Stimulated activated CD8-positive, alpha-beta memory T cell treated with anti-CD3 and anti-CD28 coated beads, Interleukin-15, amount 100 ng/mL, for 48 hours (primary cell): ENCODE data around the gene CFAP251.
"Not testable (repeated sequence)": the region's sequence is repeated elsewhere in the genome, so short reads cannot be mapped to it uniquely, and the experiment has no call there.

ENCODE experiments used
- DNase-seq, 2 donors: peaks; one replicate each; pipeline ENCODE4 v3.0.0-alpha.2; 2020; ENCODE audit warnings: low read depth in 2 of 2

Gene CFAP251, protein sequence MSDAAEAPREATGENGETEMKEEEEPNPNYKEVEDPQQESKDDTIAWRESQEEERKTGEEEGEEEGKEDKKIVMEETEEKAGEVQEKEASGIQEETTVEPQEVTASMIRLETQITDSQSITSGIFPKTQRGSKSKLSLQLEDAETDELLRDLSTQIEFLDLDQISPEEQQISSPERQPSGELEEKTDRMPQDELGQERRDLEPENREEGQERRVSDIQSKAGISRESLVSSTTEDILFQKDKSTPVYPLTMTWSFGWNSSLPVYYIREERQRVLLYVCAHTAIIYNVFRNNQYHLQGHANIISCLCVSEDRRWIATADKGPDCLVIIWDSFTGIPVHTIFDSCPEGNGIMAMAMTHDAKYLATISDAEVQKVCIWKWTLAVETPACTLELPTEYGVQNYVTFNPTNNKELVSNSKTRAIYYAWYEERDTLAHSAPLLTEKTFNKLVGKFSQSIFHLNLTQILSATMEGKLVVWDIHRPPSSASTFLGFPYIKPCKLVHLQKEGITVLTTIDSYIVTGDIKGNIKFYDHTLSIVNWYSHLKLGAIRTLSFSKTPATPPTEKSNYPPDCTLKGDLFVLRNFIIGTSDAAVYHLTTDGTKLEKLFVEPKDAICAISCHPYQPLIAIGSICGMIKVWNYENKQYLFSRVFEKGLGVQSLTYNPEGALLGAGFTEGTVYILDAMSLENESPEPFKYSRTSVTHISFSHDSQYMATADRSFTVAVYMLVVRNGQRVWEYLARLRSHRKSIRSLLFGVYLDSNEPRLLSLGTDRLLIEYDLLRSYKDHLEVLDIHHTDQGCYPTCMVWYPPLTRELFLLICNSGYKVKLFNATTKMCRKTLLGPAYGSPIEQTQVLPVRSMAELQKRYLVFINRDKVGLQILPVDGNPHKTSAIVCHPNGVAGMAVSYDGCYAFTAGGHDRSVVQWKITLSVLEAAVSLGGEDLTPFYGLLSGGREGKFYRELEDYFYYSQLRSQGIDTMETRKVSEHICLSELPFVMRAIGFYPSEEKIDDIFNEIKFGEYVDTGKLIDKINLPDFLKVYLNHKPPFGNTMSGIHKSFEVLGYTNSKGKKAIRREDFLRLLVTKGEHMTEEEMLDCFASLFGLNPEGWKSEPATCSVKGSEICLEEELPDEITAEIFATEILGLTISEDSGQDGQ

DNA sequence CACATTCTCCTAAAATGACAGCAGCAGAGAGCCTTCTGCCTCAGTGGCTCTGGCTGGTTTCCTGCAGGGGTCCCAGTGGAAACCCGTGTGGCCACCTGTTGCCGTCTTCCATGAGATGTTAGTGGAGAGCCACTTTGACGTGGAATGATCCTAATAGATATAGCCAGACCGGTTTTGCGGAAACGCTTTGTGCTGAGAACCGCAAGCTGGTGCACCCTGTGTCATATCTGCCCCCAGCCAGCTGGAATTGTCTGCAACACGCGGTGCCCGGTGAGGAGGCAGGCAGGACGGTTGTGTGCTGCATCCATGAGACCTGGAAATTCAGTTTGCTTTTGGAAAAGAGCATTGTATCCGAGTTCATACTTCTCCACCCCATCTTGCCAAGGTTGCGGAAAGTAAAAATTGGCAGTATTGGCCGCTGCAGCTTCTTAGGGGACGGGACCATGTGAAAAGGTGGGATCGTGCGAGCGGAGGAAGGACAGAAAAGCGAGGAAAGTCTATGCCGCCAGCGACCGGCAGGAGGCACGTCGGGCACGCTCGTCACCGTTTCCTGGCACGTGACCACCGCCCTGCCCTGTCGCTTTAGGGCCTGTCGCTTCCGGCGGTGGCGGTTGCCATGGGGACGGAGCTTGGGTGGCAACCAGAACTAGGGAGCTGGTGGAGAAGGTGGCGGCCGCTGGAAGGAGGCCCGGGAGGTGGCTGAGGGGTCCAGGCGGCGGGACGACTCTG is at the start of gene CFAP251:
TSS of gene CFAP251 (plus strand) at position 643 of the 729 bp plus-strand sequence. CDS start 2,714 bp downstream, outside the sequence.
- peak; percentile 92 to 95 for DNase-seq

DNA sequence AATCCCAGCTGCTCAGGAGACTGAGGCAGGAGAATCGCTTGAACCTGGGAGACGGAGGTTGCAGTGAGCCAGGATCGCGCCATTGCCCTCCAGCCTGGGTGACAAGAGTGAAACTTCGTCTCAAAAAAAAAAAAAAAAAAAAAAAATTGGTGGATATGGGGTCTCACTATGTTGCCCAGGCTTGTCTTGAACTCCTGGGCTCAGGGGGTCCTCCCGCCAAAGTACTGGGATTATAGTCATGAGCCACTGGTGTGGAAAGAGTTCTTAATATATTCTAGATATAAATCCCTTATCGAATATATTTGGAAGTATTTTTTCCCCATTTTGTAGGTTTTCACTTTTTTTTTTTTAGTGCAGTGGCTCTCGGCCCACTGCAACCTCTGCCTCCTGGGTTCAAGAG is 49.2 kb upstream of the CFAP251 start:
- DNase-seq: not testable (repeated sequence)

DNA sequence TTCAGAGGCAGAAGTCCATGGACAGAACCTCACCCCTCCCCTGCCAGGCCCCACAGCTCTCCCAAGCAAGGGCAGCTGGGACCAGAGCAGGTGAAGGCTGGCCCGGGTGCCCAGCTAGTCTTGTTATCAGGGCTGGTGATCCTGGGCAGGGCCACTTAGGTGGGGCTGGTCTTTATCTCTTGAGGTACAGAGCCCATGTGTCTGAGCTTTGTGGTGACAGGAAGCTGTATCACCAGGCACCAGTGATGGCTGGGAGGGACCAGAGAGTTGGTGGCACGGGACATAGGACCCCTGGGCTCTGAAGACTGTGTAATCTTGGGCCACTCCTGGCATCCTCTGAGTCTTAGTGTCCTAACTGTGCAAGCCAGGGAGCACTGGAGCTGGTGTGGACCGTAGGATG is 46.9 kb upstream of the CFAP251 start:
- no peak for DNase-seq

DNA sequence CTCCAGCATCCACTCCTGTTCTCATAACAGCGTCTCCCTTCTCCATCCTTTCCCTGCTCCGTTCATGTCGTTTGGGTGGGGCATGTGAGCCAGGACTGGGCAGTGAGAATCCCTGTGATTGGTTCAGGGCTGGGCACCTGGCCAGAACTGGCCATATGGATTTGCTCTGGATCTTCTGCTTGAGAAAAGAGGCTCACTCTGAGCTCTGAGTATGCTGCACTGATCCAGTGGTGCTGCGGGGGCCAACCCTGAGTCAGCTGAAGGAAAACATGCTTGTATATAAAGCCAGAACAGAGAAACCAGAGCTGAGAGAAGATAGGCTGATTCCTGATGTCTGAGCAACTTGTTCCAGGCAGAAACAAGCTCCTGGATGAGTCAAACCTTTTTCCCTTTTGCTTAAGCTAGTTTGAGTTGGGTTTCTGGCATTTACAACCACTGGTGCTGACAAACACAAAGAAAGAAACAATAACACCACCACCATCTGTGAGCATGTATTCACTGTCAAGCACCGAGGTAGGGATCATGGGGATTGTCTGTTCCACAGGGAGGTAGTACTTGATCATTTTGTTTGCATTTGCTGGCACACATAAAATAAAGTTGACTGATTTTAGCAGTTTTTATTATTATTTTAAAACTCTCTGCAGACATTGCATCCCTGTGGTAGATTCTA is 45.7 kb upstream of the CFAP251 start:
- DNase-seq: peak in 1 of 2 donors; percentile 8

DNA sequence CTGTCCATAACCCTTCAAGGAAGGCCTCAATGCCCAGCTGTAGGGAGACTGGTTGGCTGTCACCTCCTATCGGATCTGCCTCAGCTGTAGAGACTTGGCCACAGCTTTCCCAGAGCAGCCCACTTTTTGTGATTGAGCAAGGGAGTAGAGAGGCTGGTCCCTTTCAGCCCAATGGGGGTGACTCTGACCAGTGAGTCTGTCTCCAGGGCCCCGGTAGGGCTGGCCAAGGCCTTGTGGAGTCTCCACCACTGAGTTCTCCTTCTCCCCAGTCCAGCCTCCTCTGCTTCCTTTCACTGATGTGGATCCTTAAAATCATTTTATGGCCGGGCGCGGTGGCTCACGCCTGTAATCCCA is 45.2 kb upstream of the CFAP251 start:
- no peak for DNase-seq

DNA sequence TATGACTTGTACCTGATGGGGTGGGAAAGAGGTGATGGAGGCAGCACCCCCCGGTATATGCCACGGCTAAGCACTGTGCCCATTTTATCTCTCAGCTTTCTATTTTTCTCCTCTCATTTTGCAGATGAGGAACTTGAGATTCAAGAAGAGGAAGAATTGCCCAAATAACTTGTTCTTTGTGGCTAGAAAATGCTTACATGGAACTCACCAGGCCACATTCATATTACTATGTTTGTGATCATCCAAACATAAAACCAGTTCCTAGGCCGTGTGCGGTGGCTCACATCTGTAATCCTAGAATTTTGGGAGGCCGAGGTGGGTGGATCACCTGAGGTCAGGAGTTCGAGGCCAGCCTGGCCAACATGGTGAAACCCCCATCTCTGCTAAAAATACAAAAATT is 44.3 kb upstream of the CFAP251 start:
- DNase-seq: no peak

DNA sequence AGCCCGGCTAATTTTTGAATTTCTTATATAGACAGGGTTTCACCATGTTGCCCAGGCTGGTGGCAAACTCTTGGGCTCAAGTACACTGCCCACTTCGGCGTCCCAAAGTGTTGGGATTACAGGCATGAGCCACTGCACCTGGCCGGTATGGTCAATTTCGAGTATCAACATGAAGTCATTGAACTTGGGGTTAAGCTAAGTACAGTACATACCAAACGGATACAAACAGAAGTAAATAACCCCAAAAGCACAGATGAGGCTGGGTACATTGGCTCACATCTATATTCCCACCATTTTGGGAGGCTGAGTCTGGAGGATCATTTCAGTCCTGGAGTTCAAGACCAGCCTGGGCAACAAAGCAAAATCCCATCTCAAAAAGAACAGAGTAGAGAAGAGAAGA is 42.8 kb upstream of the CFAP251 start:
- no peak for DNase-seq

DNA sequence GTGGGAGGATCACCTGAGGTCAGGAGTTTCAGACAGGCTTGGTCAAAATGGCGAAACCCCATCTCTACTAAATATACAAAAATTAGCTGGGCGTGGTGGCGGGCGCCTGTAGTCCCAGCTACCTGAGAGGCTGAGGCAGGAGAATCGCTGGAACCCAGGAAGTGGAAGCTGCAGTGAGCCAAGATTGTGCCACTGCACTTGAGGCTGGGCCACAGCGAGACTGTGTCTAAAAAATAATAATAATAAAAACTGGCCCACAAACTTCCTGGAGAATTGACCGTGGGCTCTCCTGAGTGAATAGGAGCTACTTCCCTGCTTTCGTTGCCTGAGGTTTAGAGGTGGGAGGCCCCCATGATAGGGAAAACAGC is 42.3 kb upstream of the CFAP251 start:
- not testable (repeated sequence) for DNase-seq

DNA sequence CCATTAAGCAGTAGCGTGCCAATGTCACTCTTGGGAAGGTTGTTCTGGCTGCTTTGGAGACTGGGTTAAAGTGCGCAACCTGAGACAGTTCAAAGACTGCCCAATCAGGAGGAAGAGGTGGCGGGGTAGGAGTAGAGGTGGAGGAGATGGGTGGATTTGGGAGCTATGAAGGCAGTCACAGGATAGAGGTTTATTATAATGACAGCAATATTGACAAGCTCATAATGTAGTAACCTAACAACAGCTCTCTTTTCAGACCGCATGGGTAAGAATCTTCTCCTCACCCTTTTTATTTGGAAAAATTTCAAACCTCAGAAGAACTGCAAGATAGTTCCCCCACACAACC is 35.1 kb upstream of the CFAP251 start:
- no peak for DNase-seq

DNA sequence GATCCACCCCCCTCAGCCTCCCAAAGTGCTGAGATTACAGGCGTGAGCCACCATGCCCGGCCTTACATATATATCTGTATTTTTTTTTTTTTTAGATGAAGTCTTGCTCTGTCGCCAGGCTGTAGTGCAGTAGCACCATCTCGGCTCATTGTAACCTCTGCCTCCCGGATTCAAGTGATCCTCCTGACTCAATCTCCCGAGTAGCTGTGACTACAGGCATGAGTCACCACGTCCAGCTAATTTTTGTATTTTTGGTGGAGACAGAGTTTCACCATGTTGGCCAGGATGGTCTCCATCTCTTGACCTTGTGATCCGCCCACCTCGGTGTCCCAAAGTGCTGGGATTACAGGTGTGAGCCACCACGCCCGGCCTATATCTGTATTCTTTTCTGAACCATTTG is 33.3 kb upstream of the CFAP251 start:
- DNase-seq: not testable (repeated sequence)

DNA sequence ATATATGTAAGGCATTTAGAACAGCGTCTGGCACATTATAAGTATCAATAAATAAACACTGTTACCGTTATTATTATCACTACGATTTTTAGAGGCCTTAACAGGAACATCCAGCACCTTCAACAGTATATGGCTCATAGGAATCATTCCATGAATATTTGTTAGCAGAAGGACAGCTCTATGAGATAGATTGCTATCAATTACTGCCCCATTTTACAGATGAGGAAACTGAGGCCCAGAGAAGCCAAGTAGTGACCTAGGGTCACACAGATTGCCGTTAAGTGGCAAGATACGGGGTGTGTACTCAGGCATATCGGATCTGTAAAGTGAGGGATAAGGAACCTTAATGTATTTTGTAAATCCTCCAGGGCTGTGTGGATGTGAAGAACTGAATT is 30.3 kb upstream of the CFAP251 start:
- DNase-seq: no peak

DNA sequence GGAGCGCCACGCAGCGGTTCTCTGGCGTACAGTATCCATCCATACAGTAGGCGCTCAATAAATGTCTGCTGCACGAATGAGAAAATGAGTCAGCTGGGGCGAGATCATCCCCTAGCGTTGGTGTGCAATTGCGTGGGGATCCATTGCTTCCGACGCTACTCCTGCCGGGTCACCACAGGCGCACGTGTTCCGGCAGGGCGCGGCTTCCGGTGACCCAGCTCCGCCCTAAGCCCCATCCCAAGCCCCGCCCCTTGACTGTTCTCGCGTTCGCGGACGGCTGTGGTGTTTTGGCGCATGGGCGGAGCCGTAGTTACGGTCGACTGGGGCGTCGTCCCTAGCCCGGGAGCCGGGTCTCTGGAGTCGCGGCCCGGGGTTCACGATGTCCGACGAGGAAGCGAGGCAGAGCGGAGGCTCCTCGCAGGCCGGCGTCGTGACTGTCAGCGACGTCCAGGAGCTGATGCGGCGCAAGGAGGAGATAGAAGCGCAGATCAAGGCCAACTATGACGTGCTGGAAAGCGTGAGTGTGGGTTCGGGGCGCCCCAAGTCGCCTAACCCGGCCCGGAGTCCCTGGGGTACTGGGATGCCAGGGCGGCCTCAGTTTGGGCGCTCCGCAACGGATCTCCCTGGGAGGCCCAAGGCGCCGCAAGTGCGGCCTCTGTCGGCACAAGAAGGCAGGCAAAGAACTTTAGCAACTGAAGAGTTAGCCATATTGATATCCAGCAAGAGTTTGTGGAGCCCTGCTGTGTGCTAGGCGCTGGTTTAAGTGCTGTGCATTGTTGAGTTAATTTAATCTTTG is 29.7 kb upstream of the CFAP251 start, which contains the start of gene PSMD9:
TSS of gene PSMD9 (plus strand) at position 313 of the 796 bp plus-strand sequence. CDS start at position 380, 67 bp downstream.
- peak; percentile 97 to 99 for DNase-seq

DNA sequence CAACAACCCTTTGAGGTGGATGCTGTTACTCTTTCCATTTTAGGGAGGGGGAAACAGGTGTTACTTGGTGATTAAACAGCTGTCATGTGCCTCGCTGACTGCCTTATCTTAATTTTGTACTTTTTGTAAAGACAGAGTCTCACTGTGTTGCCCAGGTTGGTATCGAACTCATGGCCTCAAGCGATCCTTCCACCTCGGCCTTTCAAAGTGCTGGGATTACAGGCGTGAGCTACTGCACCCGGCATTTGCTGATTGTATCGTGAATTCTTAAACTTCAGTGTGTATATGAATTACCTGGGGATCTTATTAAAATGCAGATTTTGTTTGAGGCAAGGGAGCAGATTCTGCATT is 29.1 kb upstream of the CFAP251 start:
- DNase-seq: no peak

DNA sequence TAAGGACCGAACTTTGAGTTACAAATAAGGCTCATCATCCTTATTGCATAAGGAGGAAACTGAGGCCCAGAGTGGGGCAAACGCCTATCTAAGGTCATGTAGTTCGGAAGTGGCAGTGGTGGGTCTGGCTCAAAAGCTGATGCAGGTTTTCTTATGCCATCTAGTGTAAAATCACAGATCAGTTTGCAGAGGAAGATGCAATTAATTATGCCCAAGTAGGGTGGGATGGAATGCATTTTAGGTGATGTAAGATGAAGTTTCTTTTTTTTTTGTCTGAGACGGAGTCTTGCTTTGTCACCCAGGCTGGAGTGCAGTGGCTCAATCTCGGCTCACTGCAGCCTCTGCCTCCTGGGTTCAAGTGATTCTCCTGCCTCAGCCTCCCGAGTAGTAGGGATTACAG is 28.7 kb upstream of the CFAP251 start:
- not testable (repeated sequence) for DNase-seq

DNA sequence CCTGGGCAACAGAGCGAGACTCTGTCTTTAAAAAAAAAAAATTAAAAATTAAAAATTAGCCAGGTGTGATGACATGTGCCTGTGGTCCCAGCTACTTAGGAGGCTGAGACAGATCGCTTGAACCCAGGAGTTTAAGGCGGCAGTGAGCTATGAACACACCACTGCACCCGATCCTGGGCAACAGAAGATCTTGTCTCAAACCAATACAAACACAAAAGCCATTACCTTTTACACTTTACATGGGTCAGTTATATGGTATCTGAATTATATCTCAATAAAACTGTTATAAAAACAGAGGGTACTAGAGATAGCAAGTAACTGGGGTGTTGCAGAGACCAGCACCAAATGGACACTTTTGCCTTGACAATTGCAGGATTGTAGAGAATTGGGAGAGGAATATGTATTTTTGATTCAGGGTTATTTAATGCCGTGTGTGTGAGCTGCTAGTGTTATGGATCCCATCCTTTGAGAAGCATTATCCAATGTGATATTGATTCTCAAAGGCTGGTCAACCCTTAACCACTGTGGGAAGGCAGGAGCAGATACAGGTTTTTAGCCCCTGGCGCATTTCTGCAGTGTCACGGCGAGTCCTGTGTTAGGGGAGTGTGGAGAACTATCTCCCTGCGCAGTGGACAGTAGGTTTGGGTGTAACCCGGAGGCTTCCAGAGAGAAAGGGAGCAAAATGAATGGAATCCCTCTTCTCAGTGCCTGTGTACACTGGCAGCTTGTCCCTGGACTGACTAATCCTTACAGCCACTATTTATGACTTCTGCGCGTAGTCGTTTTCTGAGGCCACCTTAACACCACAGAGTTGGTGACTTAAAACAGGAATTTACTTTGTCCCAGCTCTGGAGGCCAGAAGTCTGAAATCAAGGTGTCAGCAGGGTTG is 25.5 kb upstream of the CFAP251 start:
- DNase-seq: no peak

DNA sequence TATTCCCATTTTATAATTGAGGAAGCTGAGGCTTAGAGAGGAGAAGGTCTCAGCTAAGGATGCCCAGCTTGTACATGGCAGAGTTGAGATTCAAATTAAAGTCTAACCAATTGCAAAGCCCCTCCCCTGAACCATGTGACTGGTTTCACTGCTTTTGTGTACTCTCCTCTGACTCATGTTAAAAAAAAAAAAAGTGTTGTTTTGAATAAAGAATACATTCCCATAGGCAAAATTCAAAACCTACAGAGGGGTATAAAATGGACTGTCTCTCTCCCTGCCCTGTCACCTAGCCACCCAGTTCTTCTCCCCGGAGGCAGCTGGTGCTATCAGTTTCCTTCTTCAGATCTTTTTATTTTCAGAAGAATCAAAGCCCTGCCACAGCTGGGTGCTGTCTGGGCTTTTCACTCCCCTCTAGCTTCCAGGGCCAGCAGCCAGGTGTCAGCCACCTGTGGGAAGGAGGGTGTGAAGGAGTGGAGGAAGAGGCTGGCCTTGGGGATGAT is 24.4 kb upstream of the CFAP251 start:
- no peak for DNase-seq

DNA sequence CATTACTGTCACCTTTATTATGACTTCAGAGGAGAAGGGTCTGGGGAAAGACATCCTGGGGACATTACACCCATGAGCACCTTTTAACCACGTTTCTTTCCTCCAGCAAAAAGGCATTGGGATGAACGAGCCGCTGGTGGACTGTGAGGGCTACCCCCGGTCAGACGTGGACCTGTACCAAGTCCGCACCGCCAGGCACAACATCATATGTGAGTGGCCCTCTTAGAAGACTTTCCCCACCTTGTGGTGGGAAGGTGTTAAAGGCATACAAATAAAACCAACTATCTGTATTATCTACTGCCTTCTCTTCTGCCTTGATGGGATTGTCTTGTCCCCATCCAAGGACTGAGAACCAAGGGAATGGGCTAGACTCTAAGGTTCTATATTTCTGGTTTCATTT is 23.8 kb upstream of the CFAP251 start:
- no peak for DNase-seq

DNA sequence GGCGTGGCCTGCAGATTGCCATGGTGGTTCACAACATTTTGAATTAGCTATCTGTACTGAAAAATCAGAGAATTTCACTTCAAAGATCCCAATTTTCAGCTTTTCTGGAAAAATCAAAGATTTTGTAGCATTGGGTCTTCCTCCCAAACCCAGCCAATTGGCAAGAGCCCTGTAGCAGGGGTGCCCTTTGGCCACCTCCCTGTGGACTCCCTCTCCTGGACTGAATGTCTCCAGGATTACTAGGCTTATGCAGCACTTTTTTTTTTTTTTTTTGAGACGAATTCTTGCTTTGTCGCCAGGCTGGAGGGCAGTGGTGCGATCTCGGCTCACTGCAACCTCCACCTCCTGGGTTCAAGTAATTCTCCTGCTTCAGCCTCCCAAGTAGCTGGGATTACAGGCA is 20.1 kb upstream of the CFAP251 start:
- no peak for DNase-seq

DNA sequence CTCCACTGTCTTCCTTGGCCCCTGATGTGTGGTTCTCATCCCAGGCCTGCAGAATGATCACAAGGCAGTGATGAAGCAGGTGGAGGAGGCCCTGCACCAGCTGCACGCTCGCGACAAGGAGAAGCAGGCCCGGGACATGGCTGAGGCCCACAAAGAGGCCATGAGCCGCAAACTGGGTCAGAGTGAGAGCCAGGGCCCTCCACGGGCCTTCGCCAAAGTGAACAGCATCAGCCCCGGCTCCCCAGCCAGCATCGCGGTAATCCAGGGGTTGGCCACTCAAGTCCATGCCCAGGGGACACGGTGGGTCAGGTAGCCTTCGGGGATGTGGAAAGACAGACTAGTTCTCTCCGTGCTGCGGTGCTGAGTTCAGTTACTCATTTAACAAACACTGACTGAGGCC is 18.8 kb upstream of the CFAP251 start:
- DNase-seq: no peak
